Prostate gland (tissue), 2 donors: ENCODE data around the gene EIF4H.

Experiments used
- POLR2A ChIP-seq: fragments of 450-650 bp; IDR thresholded peaks from one replicate; pipeline ENCODE4 v1.6.1; 2016; ENCODE audit warnings: antibody characterized with exemption, mild to moderate bottlenecking
- TF ChIP-seq, protein P1 (sequence below), 4 experiments: fragments of 200-600 bp in 2 of 4; fragments of 450-650 bp in 2 of 4; sonication (generic) in 2 of 4; IDR thresholded peaks; 1 replicate in 3 of 4; 2 replicates in 1 of 4; pipeline ENCODE4 v1.5.1; 2016 to 2019; ENCODE audit warnings: antibody characterized with exemption in 4 of 4, mild to moderate bottlenecking in 2 of 4, moderate library complexity in 2 of 4

DNA sequence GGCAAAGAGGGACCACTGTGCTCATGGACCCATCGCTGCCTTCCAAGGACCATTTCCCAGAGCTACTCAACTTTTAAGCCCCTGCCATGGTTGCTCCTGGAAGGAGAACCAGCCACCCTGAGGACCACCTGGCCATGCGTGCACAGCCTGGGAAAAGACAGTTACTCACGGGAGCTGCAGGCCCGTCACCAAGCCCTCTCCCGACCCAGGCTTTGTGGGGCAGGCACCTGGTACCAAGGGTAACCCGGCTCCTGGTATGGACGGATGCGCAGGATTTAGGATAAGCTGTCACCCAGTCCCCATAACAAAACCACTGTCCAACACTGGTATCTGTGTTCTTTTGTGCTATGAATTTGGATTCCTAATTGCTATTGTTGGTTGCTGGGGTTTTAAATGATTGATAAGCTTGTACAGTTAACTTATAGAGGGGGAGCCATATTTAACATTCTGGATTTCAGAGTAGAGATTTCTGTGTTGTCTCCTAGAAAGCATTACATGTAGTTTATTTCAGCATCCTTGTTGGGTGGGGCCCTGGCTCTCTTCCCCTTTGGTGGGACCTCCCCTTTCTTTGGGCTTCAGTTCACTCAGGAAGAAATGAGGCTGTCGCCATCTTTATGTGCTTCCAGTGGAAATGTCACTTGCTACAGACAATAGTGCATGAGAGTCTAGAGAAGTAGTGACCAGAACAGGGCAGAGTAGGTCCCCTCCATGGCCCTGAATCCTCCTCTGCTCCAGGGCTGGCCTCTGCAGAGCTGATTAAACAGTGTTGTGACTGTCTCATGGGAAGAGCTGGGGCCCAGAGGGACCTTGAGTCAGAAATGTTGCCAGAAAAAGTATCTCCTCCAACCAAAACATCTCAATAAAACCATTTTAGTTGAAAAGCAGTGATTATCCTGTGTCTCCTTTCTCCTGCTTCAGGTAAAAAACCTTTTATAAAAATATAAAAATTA, 55.1 kb downstream of the EIF4H start:
- TF ChIP-seq, protein P1, sequence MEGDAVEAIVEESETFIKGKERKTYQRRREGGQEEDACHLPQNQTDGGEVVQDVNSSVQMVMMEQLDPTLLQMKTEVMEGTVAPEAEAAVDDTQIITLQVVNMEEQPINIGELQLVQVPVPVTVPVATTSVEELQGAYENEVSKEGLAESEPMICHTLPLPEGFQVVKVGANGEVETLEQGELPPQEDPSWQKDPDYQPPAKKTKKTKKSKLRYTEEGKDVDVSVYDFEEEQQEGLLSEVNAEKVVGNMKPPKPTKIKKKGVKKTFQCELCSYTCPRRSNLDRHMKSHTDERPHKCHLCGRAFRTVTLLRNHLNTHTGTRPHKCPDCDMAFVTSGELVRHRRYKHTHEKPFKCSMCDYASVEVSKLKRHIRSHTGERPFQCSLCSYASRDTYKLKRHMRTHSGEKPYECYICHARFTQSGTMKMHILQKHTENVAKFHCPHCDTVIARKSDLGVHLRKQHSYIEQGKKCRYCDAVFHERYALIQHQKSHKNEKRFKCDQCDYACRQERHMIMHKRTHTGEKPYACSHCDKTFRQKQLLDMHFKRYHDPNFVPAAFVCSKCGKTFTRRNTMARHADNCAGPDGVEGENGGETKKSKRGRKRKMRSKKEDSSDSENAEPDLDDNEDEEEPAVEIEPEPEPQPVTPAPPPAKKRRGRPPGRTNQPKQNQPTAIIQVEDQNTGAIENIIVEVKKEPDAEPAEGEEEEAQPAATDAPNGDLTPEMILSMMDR (IDR thresholded peaks at IDR 0.05), result no peak
- no peak for TF ChIP-seq POLR2A
